MCF 10A (cell line): ENCODE data around the gene TBC1D3B. TPM values are rescaled to one million over a fixed set of nuclear protein-coding genes. Genes with fewer than 3 reads are reported as not detected.

ENCODE experiments used
- BruUV-seq: library from RNA; stranded (reverse); fragments of 400-500 nt; replicated peaks from 2 replicates; lab custom pipeline; 2021; lab: Mats Ljungman, UMichigan
- CTCF ChIA-PET: fragments of 300-600 bp; sonication (Branson Sonifier 250); formaldehyde crosslinking; extraction: SDS; loops from one replicate; lab custom pipeline; 2021; ENCODE audit warnings: antibody characterized with exemption, inconsistent platforms; lab: Yijun Ruan, JAX
- POLR2A ChIA-PET: fragments of 300-600, 350-650 bp; sonication (Branson Sonifier 250); formaldehyde crosslinking; extraction: SDS; loops from one replicate; lab custom pipeline; 2020; ENCODE audit warnings: antibody characterized with exemption, inconsistent platforms; lab: Yijun Ruan, JAX
- DNase-seq: peaks from one replicate; pipeline ENCODE4 v3.0.0-alpha.2; 2018; ENCODE audit not compliant: unreplicated experiment
- H3K27ac Mint-ChIP-seq: one replicate; pipeline ENCODE4 v1.8.0; 2022; ENCODE audit warnings: mild to moderate bottlenecking, low read depth, mixed read lengths; ENCODE audit not compliant: unreplicated experiment
- H3K27me3 Mint-ChIP-seq: one replicate; pipeline ENCODE4 v1.8.0; 2022; ENCODE audit warnings: mixed read lengths; ENCODE audit not compliant: insufficient read depth, unreplicated experiment
- H3K36me3 Mint-ChIP-seq: one replicate; pipeline ENCODE4 v1.8.0; 2022; ENCODE audit warnings: mild to moderate bottlenecking, moderate library complexity, mixed read lengths; ENCODE audit not compliant: insufficient read depth, unreplicated experiment
- H3K4me1 Mint-ChIP-seq: one replicate; pipeline ENCODE4 v1.8.0; 2022; ENCODE audit warnings: mixed read lengths; ENCODE audit not compliant: insufficient read depth, unreplicated experiment
- H3K4me3 Mint-ChIP-seq: one replicate; pipeline ENCODE4 v1.8.0; 2022; ENCODE audit warnings: mild to moderate bottlenecking, moderate library complexity, mixed read lengths; ENCODE audit not compliant: unreplicated experiment
- H3K9me3 Mint-ChIP-seq: one replicate; pipeline ENCODE4 v1.8.0; 2022; ENCODE audit warnings: mixed read lengths; ENCODE audit not compliant: unreplicated experiment
- CTCF ChIP-seq: fragments of 200-600 bp; IDR thresholded peaks from one replicate; pipeline ENCODE4 v1.8.0; 2022; ENCODE audit warnings: antibody characterized with exemption, mild to moderate bottlenecking; ENCODE audit not compliant: unreplicated experiment
- intact Hi-C: fragments of 100-400 bp; cut with micrococcal nuclease; formaldehyde crosslinking; loops from 2 replicates; pipeline ENCODE4 v1.14.1; 2022
- total RNA-seq: library from RNA; stranded (reverse); gene quantifications from 2 replicates; pipeline ENCODE4 v1.2.3, GENCODE V29; 2022

The TBC1D3B gene
- total RNA-seq, 1 experiment from 2014 or later = 12.5 TPM

- H3K36me3 Mint-ChIP-seq = no peaks in the 10 kb centered on the region
- H3K27ac Mint-ChIP-seq = no peak overlapping the region
- DNase-seq = no peak
- ChIA-PET CTCF (no interaction called here), POLR2A (interaction anchor here (0.7 kb wide), 1 partner anchor 76 kb away, joined by 3 read pairs; no protein-coding TSS in a partner anchor)
- intact Hi-C loops = loop anchor here (10.0 kb wide), 1 partner anchor 71 kb away; no protein-coding TSS in a partner anchor
- peaks cover 61% of the 10 kb centered on the region for H3K27me3 Mint-ChIP-seq
- no peak for TF ChIP-seq CTCF
- H3K4me1 Mint-ChIP-seq = no peaks in the 10 kb centered on the region
- no peaks in the 10 kb centered on the region for H3K9me3 Mint-ChIP-seq
- no peak overlapping the region for H3K4me3 Mint-ChIP-seq
- no TSS peak for BruUV-seq
These were observed 9.0 kb upstream of the TBC1D3B start for GRCh38 chr17:36185416-36185815.

- Mint-ChIP-seq H3K36me3 (no peaks in the 10 kb centered on the region), H3K4me3 (peak overlapping the region; percentile 56), H3K27ac (no peak overlapping the region), H3K27me3 (peaks cover 72% of the 10 kb centered on the region), H3K9me3 (no peaks in the 10 kb centered on the region), H3K4me1 (no peaks in the 10 kb centered on the region)
- ChIA-PET CTCF (interaction anchor here (0.7 to 1.7 kb wide), 3 partner anchors 18 to 215 kb away, joined by 3 to 9 read pairs (median 3); no protein-coding TSS in a partner anchor), POLR2A (interaction anchor here (0.6 to 1.2 kb wide), 5 partner anchors 51 to 296 kb away, joined by 3 to 5 read pairs (median 3); no protein-coding TSS in a partner anchor)
- intact Hi-C loops = loop anchor here (10.0 kb wide), 1 partner anchor 69 kb away; no protein-coding TSS in a partner anchor
- DNase-seq = no peak
- BruUV-seq = no TSS peak
- no peak for TF ChIP-seq CTCF
These were observed 7.8 kb upstream of the TBC1D3B start for GRCh38 chr17:36184023-36184765.

- H3K27me3 Mint-ChIP-seq = peaks cover 71% of the 10 kb centered on the region
- CTCF ChIA-PET = interaction anchor here (0.7 to 1.7 kb wide), 3 partner anchors 19 to 73 kb away, joined by 3 to 9 read pairs (median 4); no protein-coding TSS in a partner anchor
These were observed 6.8 kb upstream of the TBC1D3B start for GRCh38 chr17:36183001-36183971.

More at GRCh38 chr17:36183001-36183971, 6.8 kb upstream of the TBC1D3B start:
- Mint-ChIP-seq H3K36me3 (no peaks in the 10 kb centered on the region), H3K4me1 (no peaks in the 10 kb centered on the region), H3K27ac (no peak overlapping the region), H3K4me3 (peak overlapping the region; percentile 56), H3K9me3 (no peaks in the 10 kb centered on the region)
- intact Hi-C loops = loop anchor here (10.0 kb wide), 1 partner anchor 68 kb away; no protein-coding TSS in a partner anchor
- BruUV-seq = no TSS peak
- POLR2A ChIA-PET = interaction anchor here (0.6 to 1.2 kb wide), 4 partner anchors 34 to 863 kb away, joined by 3 to 5 read pairs (median 4); no protein-coding TSS in a partner anchor
- DNase-seq = peak; percentile 63
- no peak for TF ChIP-seq CTCF
